ENCODE data around the gene FURIN.
"Not testable (repeated sequence)": the region's sequence is repeated elsewhere in the genome, so short reads cannot be mapped to it uniquely, and the experiment has no call there.

Gene FURIN

DNA sequence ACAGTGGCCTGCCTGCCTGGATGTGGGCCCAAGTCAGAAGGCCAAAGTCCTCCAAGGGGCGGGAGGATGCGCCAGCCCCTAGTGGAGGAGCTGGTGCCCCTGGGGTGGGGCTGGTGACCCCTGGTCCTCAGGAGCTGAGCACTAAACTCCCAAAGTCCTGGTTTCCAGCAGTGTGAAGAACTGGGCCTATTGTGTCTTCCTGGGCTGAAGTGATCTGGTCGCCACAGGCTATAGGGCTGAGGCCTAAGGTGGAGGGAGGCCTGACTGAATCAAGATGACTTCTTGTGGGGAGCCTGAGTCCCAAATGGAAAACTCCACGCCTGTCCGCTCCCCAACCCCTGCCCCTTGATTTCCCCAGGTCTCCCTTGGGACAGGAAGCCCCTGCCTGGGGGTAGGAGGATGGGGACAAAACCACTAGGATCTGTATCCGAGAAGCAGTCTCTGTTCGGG, 15.2 kb downstream of the FURIN start:
- no peak for DNase-seq (ENCODE audit: low spot score)

DNA sequence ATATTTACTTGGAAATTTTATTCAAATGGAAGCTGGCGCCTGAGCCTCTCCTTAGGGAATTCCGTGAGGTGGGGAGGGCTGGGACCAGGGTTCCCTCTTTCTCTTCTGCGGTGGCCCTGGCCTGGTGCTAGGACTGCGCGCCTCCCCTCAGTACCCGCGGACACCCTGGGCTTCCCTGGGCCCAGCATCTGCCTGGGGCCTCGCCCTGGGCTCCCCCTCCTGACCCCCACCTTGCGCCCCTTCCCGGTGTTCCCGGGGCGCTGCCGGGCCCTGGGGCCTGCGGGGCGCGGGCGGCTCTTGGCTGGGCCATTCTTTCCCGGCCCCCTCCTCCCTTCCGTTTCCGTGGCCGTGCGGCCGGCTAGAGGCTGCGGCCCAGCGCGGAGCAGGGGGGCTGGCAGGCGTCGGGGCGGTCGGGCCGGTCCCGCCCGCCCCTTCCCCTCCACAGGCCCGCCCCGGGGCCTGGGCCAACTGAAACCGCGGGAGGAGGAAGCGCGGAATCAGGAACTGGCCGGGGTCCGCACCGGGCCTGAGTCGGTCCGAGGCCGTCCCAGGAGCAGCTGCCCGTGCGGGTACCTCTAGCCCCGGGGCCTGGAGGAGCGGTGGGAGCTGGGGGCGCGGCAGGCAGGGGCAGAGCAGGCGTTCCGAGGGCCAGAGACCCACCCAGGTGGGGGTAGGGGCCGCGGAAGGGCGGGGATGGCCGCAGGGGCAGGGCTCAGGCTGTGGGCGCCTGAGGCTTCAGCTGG, 15.8 kb downstream of the FURIN start, which contains the start of gene FES:
Gene FES, plus strand, starts transcription at position 529 of the 743 bp plus-strand sequence. CDS start 542 bp downstream, outside the sequence.
- no peak for DNase-seq (ENCODE audit: low spot score)

DNA sequence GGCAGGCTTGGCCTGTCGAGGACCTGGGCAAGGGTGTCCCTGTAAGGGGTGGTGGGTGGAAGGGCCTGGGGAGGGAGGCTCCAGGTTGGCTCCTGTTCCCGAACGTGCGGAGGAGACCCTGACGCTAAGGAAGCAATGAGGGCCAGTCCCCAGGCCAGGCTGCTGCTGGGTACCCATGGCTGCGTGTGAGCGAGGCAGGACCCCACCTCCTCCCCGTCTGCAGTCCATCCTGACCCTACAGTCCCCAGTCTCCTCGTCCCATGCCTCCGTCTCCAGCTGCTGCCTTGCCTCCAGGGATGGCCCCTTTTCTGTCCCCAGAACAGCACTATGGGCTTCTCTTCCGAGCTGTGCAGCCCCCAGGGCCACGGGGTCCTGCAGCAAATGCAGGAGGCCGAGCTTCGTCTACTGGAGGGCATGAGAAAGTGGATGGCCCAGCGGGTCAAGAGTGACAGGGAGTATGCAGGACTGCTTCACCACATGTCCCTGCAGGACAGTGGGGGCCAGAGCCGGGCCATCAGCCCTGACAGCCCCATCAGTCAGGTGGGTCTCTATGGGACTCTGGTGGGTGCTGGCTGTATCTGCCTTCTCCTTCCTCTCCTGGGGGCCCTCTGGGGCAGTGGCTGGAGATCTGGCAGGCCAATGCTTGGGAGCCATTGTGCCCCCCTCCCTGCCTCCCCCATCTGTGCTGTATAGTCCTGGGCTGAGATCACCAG, 16.5 kb downstream of the FURIN start:
- DNase-seq (ENCODE audit: low spot score) = no peak

- peak; percentile 85 for DNase-seq (ENCODE audit: low spot score)
Observed at GRCh38 chr15:90885432-90886290, 17.3 kb downstream of the FURIN start.

GRCh38 chr15:90886291-90886614, 17.9 kb downstream of the FURIN start:
- DNase-seq (ENCODE audit: low spot score) = no peak

GRCh38 chr15:90887037-90887481, 18.7 kb downstream of the FURIN start:
- no peak for DNase-seq (ENCODE audit: low spot score)

DNA sequence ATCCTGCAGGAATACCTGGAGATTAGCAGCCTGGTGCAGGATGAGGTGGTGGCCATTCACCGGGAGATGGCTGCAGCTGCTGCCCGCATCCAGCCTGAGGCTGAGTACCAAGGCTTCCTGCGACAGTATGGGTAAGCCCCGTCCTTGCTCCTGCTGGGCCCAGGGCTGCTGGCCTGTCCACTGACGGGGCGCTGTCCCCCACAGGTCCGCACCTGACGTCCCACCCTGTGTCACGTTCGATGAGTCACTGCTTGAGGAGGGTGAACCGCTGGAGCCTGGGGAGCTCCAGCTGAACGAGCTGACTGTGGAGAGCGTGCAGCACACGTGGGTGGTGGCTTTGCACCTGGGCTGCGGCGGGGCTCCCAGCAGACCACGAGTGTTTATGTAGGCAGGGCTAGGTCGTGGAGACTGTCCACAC, 20.9 kb downstream of the FURIN start:
- no peak for DNase-seq (ENCODE audit: low spot score)

DNA sequence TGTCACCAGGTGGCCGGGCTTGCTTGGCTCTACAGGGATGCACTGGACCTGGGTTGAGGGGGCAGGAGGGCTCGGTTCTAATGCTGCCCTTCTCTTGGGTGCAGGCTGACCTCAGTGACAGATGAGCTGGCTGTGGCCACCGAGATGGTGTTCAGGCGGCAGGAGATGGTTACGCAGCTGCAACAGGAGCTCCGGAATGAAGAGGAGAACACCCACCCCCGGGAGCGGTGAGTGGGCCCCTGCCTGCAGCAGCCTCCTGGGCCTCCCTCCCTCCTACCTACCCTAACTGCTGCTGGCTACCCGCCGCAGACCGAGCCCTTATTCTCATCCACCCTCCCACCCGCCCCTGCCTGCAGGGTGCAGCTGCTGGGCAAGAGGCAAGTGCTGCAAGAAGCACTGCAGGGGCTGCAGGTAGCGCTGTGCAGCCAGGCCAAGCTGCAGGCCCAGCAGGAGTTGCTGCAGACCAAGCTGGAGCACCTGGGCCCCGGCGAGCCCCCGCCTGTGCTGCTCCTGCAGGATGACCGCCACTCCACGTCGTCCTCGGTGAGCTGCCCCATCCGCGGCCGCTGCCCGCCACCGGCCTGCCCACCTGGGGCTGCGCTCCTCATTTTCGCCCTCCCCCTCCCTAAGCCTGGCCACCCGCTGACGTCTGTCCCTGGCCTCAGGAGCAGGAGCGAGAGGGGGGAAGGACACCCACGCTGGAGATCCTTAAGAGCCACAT, 21.5 kb downstream of the FURIN start:
- no peak for DNase-seq (ENCODE audit: low spot score)

- no peak for DNase-seq (ENCODE audit: low spot score)
Observed at GRCh38 chr15:90890839-90891238, 22.5 kb downstream of the FURIN start.

- DNase-seq (ENCODE audit: low spot score) = no peak
Observed at GRCh38 chr15:90891346-90891949, 23.1 kb downstream of the FURIN start.

DNA sequence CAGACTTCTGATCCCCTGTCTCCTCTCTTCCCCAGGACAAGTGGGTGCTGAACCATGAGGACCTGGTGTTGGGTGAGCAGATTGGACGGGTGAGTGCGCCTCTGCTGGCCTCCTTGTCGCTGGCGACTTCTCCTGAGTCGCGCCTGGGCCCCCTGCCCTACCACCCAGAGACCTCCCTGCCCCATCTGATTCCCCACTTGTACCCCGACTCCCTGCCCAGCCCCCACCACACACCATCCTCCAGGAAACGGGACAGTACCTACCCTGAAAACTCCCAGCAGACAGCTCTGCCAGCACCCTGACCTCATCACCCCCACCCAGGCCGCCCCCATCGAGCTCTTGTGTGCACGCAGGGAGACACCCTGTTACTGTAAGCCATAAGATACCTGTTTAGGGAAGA, 23.6 kb downstream of the FURIN start:
- no peak for DNase-seq (ENCODE audit: low spot score)

- DNase-seq (ENCODE audit: low spot score) = no peak
Observed at GRCh38 chr15:90892498-90893174, 24.2 kb downstream of the FURIN start.

DNA sequence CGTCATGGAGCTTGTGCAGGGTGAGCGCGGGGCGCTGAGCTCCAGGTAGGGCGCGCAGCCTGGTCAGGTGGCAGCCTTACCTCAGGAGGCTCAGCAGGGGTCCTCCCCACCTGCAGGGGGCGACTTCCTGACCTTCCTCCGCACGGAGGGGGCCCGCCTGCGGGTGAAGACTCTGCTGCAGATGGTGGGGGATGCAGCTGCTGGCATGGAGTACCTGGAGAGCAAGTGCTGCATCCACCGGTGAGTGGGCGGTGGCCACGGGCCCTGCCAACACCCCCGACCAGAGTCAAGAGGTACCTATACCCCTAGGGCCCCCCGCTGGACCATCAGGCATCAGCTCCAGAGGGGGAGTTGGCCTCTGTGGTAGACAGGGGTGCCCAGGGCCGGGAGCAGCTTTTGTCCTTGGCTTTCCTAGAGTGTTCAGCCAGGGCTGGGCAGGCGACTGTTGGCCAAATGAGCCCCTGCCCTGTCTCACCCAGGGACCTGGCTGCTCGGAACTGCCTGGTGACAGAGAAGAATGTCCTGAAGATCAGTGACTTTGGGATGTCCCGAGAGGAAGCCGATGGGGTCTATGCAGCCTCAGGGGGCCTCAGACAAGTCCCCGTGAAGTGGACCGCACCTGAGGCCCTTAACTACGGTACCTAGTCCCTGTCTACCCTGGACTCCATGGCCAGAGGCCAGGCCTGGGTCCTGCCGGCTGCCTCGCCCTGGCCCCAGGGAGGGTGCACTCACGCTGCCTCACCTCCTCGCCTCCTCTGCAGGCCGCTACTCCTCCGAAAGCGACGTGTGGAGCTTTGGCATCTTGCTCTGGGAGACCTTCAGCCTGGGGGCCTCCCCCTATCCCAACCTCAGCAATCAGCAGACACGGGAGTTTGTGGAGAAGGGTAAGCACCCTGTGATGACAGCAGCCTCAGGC, 25.0 kb downstream of the FURIN start:
- DNase-seq (ENCODE audit: low spot score) = no peak

GRCh38 chr15:90895571-90896117, 27.3 kb downstream of the FURIN start:
- DNase-seq (ENCODE audit: low spot score) = no peak

DNA sequence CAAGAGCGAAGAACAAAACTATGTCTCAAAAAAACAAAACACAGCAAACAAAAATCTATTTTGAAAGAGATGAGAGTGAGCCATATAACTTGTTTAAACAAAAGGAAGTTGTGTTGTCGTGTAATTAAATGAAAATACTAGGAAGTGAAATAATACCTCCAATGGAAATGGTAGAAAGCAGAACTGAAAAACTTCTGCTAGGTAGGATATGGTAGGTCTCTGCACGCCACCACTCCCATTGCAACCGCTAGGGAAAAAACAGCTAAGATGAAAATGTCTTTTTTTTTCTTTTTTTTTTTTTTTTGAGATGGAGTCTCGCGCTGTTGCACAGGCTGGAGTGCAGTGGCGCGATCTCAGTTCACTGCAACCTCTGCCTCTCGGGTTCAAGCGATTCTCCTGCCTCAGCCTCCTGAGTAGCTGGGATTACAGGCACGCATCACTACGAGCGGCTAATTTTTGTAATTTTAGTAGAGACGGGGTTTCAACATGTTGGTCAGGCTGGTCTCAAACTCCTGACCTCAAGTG, 28.8 kb downstream of the FURIN start:
- DNase-seq (ENCODE audit: low spot score) = not testable (repeated sequence)

GRCh38 chr15:90901175-90902039, 33.0 kb downstream of the FURIN start:
- no peak for DNase-seq (ENCODE audit: low spot score)

DNA sequence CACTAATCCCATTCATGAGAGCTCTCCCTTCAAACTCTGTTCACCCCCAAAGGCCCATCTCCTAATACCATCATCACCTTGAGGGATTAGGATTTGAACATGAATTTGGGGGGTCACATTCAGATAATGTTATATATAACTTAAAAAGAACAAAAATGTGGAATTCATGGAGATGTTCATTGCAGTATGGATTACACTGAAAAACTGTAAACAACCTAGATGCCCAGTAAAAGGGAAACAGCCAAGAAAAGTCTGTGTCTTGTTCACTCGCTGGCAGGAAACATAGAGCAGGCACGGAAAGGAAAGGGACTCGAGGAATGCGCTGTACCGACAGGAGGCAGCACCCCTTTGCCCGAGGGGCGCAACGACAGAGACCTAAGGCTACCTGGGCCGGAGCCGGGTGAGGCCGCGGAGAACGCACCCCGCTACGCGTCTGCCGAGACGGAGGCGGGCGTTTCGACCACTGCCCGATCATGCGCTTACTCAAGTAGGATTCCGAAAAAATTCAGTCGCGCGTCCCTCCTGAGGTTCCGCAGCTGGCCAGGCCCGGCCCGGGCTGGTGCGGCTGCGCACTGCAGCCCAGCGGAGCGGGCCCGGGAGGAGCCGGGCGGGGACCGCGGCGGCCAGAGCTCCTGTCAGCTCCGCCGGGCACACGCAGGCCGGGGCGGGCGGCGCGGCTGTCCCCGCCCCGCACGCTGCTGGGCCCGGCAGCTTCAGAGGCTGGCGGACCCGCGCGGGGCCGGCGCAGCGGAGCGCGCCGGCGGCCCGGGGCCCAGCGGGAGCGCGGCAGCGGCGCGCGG, 33.9 kb downstream of the FURIN start:
- DNase-seq (ENCODE audit: low spot score) = peak; percentile 78
